SK-N-SH (cell line): ENCODE measurements around the gene P2RY12. TPM values are rescaled to one million over a fixed set of nuclear protein-coding genes. Genes with fewer than 3 reads are reported as not detected.

Source experiments
- CTCF ChIA-PET: fragments of 300-600, 350-600 bp; formaldehyde crosslinking; extraction: SDS; loops from one replicate; lab custom pipeline; 2021; lab: Yijun Ruan, JAX
- POLR2A ChIA-PET: fragments of 350-600 bp; sonication (Branson Sonifier 250); formaldehyde crosslinking; extraction: SDS; loops from one replicate; lab custom pipeline; 2020; ENCODE audit warnings: antibody characterized with exemption, inconsistent platforms; lab: Yijun Ruan, JAX
- DNase-seq: peaks from one replicate; pipeline ENCODE4 v3.0.0; 2012
- H2AFZ ChIP-seq: fragments of 200-600 bp; sonication (generic); 2 replicates; pipeline ENCODE4 v1.8.1; 2016; ENCODE audit warnings: antibody characterized with exemption, mild to moderate bottlenecking, low read depth
- H3F3A ChIP-seq: fragments of 200-600 bp; sonication (generic); replicated peaks from 2 replicates; pipeline ENCODE3; 2016; ENCODE audit warnings: antibody characterized with exemption, mild to moderate bottlenecking; ENCODE audit not compliant: insufficient read depth
- H3K27ac ChIP-seq, 2 experiments: fragments of 200-500 bp in 1 of 2; fragments of 200-600 bp in 1 of 2; sonication (Bioruptor generic) in 1 of 2; sonication (generic), shearing (Covaris generic) in 1 of 2; 2 replicates each; pipeline versions ENCODE4 v1.5.1 to v1.6.1; 2014 to 2016; ENCODE audit warnings: low read depth in 2 of 2, inconsistent platforms in 1 of 2, low read length in 1 of 2, mild to moderate bottlenecking in 1 of 2, mixed read lengths in 1 of 2
- H3K27me3 ChIP-seq: fragments of 200-600 bp; sonication (generic), shearing (Covaris generic); 2 replicates; pipeline ENCODE4 v1.6.1; 2016; ENCODE audit warnings: mixed run types; ENCODE audit not compliant: insufficient read depth
- H3K36me3 ChIP-seq, 2 experiments: fragments of 200-500 bp in 1 of 2; fragments of 200-600 bp in 1 of 2; sonication (Bioruptor generic) in 1 of 2; sonication (generic) in 1 of 2; replicated peaks in 1 of 2; 2 replicates each; pipeline versions ENCODE3 to v1.5.1; 2014 to 2016; ENCODE audit warnings: low read length in 1 of 2, mild to moderate bottlenecking in 1 of 2; ENCODE audit not compliant: insufficient read depth in 2 of 2, control insufficient read depth in 1 of 2
- H3K4me1 ChIP-seq, 2 experiments: fragments of 200-500 bp in 1 of 2; fragments of 200-600 bp in 1 of 2; sonication (Bioruptor generic) in 1 of 2; sonication (generic), shearing (Covaris generic) in 1 of 2; 2 replicates each; pipeline versions ENCODE4 v1.5.1 to v1.6.1; 2014 to 2016; ENCODE audit warnings: low read depth in 1 of 2, low read length in 1 of 2, mixed run types in 1 of 2; ENCODE audit not compliant: insufficient read depth in 2 of 2, control insufficient read depth in 1 of 2
- H3K4me2 ChIP-seq: fragments of 200-600 bp; sonication (generic), shearing (Covaris generic); 2 replicates; pipeline ENCODE4 v1.6.1; 2017; ENCODE audit warnings: mixed run types
- H3K4me3 ChIP-seq, 2 experiments: fragments of 200-500 bp in 1 of 2; fragments of 200-600 bp in 1 of 2; sonication (Bioruptor generic) in 1 of 2; sonication (generic), shearing (Covaris generic) in 1 of 2; 2 replicates each; pipeline versions ENCODE4 v1.5.1 to v1.8.1; 2014 to 2016; ENCODE audit warnings: low read depth in 2 of 2, inconsistent platforms in 1 of 2, low read length in 1 of 2, mild to moderate bottlenecking in 1 of 2, mixed read lengths in 1 of 2, moderate library complexity in 1 of 2
- H3K79me2 ChIP-seq: fragments of 200-600 bp; sonication (generic); 2 replicates; pipeline ENCODE4 v1.8.1; 2017; ENCODE audit warnings: mild to moderate bottlenecking; ENCODE audit not compliant: insufficient read depth
- H3K9ac ChIP-seq: fragments of 200-600 bp; sonication (generic); 2 replicates; pipeline ENCODE4 v1.6.1; 2017; ENCODE audit warnings: mixed run types
- H3K9me2 ChIP-seq: fragments of 200-600 bp; sonication (generic); 2 replicates; pipeline ENCODE4 v1.6.1; 2017; ENCODE audit warnings: mixed run types
- H3K9me3 ChIP-seq: fragments of 200-600 bp; sonication (generic); 2 replicates; pipeline ENCODE4 v1.6.1; 2017; ENCODE audit warnings: mixed run types, mild to moderate bottlenecking, moderate library complexity
- H4K20me1 ChIP-seq: fragments of 200-600 bp; sonication (generic); 2 replicates; pipeline ENCODE4 v1.6.1; 2017; ENCODE audit warnings: mild to moderate bottlenecking, mixed run types; ENCODE audit not compliant: insufficient read depth
- EP300 ChIP-seq, 2 experiments: IDR thresholded peaks; 2 replicates each; pipeline versions ENCODE4 v1.4.0 to v1.6.1; 2012; ENCODE audit warnings: borderline replicate concordance in 1 of 2, low read depth in 1 of 2, low read length in 1 of 2
- EZH2phosphoT487 ChIP-seq: fragments of 200-600 bp; sonication (generic); IDR thresholded peaks from 2 replicates; pipeline ENCODE4 v1.6.1; 2017; ENCODE audit warnings: low read depth, mixed run types, mild to moderate bottlenecking, antibody characterized with exemption, moderate library complexity, borderline replicate concordance
- GABPA ChIP-seq: IDR thresholded peaks from 2 replicates; pipeline ENCODE4 v1.4.0; 2012; ENCODE audit warnings: low read depth, mild to moderate bottlenecking
- GATA2 ChIP-seq: sonication (generic); formaldehyde crosslinking; IDR thresholded peaks from 2 replicates; pipeline ENCODE4 v1.5.0; 2020; ENCODE audit warnings: mild to moderate bottlenecking, missing genetic modification reagents
- JUND ChIP-seq: IDR thresholded peaks from 2 replicates; pipeline ENCODE4 v1.4.0; 2012
- MEF2A ChIP-seq: IDR thresholded peaks from 2 replicates; pipeline ENCODE4 v1.4.0; 2012; ENCODE audit warnings: low read depth, borderline replicate concordance
- MXI1 ChIP-seq: IDR thresholded peaks from 2 replicates; pipeline ENCODE4 v1.6.1; 2012; ENCODE audit warnings: mild to moderate bottlenecking, low read depth, low read length, improper control_type of control experiment
- NFIC ChIP-seq: IDR thresholded peaks from 2 replicates; pipeline ENCODE4 v1.4.0; 2012; ENCODE audit warnings: borderline replicate concordance
- NRF1 ChIP-seq: IDR thresholded peaks from 2 replicates; pipeline ENCODE4 v1.6.1; 2012; ENCODE audit warnings: low read depth, mild to moderate bottlenecking, low read length
- POLR2AphosphoS5 ChIP-seq: IDR thresholded peaks from 2 replicates; pipeline ENCODE4 v1.6.1; 2012; ENCODE audit warnings: low read depth, low read length
- SMC3 ChIP-seq: IDR thresholded peaks from 2 replicates; pipeline ENCODE4 v1.6.1; 2012; ENCODE audit warnings: low read depth, low read length, improper control_type of control experiment
- TCF12 ChIP-seq: IDR thresholded peaks from 2 replicates; pipeline ENCODE4 v1.4.0; 2012
- TEAD4 ChIP-seq: IDR thresholded peaks from 2 replicates; pipeline ENCODE4 v1.4.0; 2012; ENCODE audit warnings: mild to moderate bottlenecking, borderline replicate concordance; ENCODE audit not compliant: insufficient read depth
- WGBS: methylation state at CpG from one replicate; pipeline ENCODE4 v1.1.6; 2017; ENCODE audit warnings: low lambda C conversion rate; 5-methylcytosine and 5-hydroxymethylcytosine counted together
- polyA plus RNA-seq, 3 experiments: library from polyadenylated mRNA; depleted of rRNA; stranded (reverse); fragments of >200 nt; gene quantifications; 2 replicates each; pipeline ENCODE4 v1.2.3, GENCODE V29; 2012
- TF ChIP-seq, protein P1 (sequence below): IDR thresholded peaks from 2 replicates; pipeline ENCODE4 v1.4.0; 2012; ENCODE audit warnings: low read depth
- TF ChIP-seq, protein P2 (sequence below): fragments of 150-350 bp; IDR thresholded peaks from 2 replicates; pipeline ENCODE4 v1.6.1; 2016; ENCODE audit warnings: mild to moderate bottlenecking, low read depth, low read length

The P2RY12 gene
- polyA plus RNA-seq, 1 of the 3 experiments (the other 2 are of a cell fraction) = not detected

DNA sequence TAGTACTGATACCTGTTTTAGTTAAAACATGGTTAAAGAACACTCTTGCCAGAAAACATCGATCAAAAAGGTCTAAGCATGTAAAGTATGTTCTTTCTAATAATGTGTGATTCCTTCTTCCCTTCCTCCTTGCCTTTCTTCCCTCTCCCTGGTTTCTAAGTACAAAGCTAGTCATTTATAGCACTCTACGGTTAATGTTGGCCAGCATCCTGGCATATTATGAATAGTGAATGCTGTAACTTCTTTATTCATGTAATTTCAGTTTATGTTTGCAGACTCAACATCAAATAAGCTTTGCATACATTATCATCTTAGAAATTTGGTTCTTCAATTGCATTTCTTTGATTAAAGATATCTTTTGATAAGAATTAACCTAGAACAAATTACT, 27.1 kb downstream of the P2RY12 start (continued):
- TF ChIP-seq TEAD4 = no peak
- no peak for TF ChIP-seq POLR2AphosphoS5
- TF ChIP-seq EZH2phosphoT487 = no peak
- no peak for TF ChIP-seq SMC3

DNA sequence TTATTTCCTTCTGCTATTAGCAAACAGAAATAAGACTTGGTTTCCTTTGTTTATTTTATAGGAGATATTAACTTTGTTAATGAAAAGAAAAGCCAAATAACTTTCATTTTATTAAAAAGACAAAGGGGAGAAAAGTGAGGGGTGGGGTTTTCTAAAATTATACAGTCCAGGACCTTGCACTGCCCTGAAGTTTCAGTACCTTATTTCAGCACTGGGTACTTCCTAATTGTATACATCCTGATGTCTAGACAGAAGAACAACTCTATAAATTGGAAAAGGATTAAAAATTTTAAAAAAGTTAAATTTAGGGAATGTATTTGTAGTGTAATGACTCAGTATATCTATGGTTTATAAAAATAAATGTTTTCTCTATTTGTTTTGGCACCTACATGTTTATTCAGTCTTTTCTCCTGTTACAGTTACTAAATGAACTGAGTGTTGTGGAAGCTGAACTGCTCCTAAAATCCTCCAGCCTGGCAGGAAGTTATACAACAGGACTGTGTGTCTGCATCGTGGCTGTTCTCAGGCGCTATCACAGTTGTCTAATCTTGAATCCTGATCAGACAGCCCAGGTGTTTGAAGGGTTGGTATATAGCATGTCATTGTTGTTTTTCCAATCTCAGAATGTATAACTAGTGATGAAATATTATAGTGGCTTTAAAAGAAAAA, 27.6 kb downstream of the P2RY12 start:
- Histone ChIP-seq H2AFZ (no peak overlapping the region), H3K4me1 (peaks cover 0 to 3% of the 10 kb centered on the region in 2 experiments; a peak in 2 of 4 replicates), H3K4me3 (no peak overlapping the region)
- peak; percentile 2 for DNase-seq
- TF ChIP-seq, protein P1, sequence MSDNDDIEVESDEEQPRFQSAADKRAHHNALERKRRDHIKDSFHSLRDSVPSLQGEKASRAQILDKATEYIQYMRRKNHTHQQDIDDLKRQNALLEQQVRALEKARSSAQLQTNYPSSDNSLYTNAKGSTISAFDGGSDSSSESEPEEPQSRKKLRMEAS = no peak
- no peak for TF ChIP-seq MXI1
- no peak for TF ChIP-seq NFIC
- TF ChIP-seq, all 33 proteins: peak for 0
- Histone ChIP-seq H4K20me1 (no peaks in the 10 kb centered on the region), H3K9me2 (no peaks in the 10 kb centered on the region), H3K27ac (no peak overlapping the region), H3F3A (no peaks in the 10 kb centered on the region), H3K27me3 (0 out of 2 replicates have a peak, but pooled peaks cover 5% of the 10 kb centered on the region), H3K79me2 (no peaks in the 10 kb centered on the region), H3K36me3 (no peaks in the 10 kb centered on the region), H3K9me3 (no peaks in the 10 kb centered on the region), H3K4me2 (no peak overlapping the region), H3K9ac (no peak overlapping the region)
- ChIA-PET POLR2A (no interaction called here), CTCF (no interaction called here)
- 32% methylated on average over 2 of the region's 2 CpGs for WGBS

DNA sequence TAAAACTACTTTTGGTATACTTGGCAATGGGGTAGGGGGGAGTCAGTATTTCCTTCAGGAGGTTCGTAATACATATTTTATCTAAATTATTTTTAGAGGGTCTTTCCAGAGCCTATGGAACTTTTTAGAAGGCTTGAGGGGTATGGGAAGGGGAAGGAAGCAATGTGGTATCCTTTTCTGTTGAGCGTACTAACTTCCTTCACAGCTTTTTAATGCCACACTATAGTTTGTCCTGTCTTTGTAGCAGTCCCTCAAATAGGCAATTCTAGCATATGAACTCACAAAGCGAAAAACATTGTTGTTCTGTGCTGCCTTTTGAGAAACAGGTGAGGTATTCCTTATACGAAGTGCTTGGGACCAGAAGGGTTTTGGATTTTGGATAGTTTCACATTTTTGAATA, 32.9 kb downstream of the P2RY12 start:
- H3K36me3 ChIP-seq = no peaks in the 10 kb centered on the region
- 42% methylated on average over 4 of the region's 4 CpGs for WGBS
- H3K27ac ChIP-seq = no peak overlapping the region
- no peak for DNase-seq
- no peaks in the 10 kb centered on the region for H4K20me1 ChIP-seq
- H3K9me2 ChIP-seq = no peaks in the 10 kb centered on the region
- H3K9ac ChIP-seq = no peak overlapping the region
- H3K27me3 ChIP-seq = peaks cover 14% of the 10 kb centered on the region; the same call in 1 of the 2 replicates
- H3K79me2 ChIP-seq = no peaks in the 10 kb centered on the region
- no peak for TF ChIP-seq POLR2AphosphoS5
- TF ChIP-seq, all 33 proteins: peak for 0
- Histone ChIP-seq H3K4me1 (peaks cover 0 to 2% of the 10 kb centered on the region in 2 experiments; a peak in 1 of 4 replicates), H3K4me2 (no peak overlapping the region), H2AFZ (no peak overlapping the region), H3K4me3 (no peak overlapping the region), H3K9me3 (no peaks in the 10 kb centered on the region), H3F3A (no peaks in the 10 kb centered on the region)
- ChIA-PET CTCF (no interaction called here), POLR2A (no interaction called here)

DNA sequence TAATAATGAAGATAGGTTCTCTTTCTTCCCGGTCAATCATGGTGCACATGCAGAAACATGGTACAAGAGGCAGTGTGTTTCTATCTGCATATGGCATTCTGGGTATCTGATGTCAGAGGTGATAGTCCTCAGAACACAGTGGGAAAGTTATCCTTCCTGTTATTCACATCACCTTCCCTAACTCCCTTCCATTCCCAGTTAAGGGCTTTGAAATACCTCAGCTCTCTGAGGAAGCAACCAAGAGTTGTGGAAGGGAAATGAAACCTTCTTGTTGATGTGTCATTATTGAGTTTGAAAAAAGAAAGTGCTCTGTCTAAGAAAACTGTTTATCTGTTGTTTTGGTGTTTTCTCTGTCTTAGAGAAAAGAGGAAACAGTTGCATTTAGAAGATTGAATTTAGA, 33.3 kb downstream of the P2RY12 start:
- TF ChIP-seq, protein P2, sequence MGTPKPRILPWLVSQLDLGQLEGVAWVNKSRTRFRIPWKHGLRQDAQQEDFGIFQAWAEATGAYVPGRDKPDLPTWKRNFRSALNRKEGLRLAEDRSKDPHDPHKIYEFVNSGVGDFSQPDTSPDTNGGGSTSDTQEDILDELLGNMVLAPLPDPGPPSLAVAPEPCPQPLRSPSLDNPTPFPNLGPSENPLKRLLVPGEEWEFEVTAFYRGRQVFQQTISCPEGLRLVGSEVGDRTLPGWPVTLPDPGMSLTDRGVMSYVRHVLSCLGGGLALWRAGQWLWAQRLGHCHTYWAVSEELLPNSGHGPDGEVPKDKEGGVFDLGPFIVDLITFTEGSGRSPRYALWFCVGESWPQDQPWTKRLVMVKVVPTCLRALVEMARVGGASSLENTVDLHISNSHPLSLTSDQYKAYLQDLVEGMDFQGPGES = no peak
- TF ChIP-seq NRF1 (no peak), TEAD4 (no peak), EP300 (IDR thresholded peaks at IDR 0.05; ENCODE audit: borderline replicate concordance in 1 of 2, low read depth in 1 of 2, low read length in 1 of 2) (no peak), JUND (no peak), GATA2 (no peak), MEF2A (no peak), GABPA (no peak), NFIC (no peak), TCF12 (no peak)
- no peak overlapping the region for H3K4me3 ChIP-seq
- no peak for DNase-seq
- CTCF ChIA-PET = interaction anchor here (0.6 kb wide), 1 partner anchor 115 kb away, joined by 3 read pairs; no protein-coding TSS in a partner anchor
- POLR2A ChIA-PET = no interaction called here
- H3K4me1 ChIP-seq = peaks cover 0 to 2% of the 10 kb centered on the region in 2 experiments; a peak in 1 of 4 replicates
- no peak overlapping the region for H3K4me2 ChIP-seq
- H3K9ac ChIP-seq = no peak overlapping the region
- no peak overlapping the region for H3K27ac ChIP-seq
- peaks cover 14% of the 10 kb centered on the region; the same call in 1 of the 2 replicates for H3K27me3 ChIP-seq
- no peaks in the 10 kb centered on the region for H3K9me3 ChIP-seq
- H3F3A ChIP-seq = no peaks in the 10 kb centered on the region
- no peaks in the 10 kb centered on the region for H3K36me3 ChIP-seq
- H3K9me2 ChIP-seq = no peaks in the 10 kb centered on the region
- no peak overlapping the region for H2AFZ ChIP-seq
- 69% methylated on average over 1 of the region's 1 CpG for WGBS
- H3K79me2 ChIP-seq = no peaks in the 10 kb centered on the region
- no peaks in the 10 kb centered on the region for H4K20me1 ChIP-seq
